HEK293 (cell line): ENCODE results near the gene FUT4.

ENCODE experiments used
- CTCF ChIA-PET: fragments of 350-600 bp; formaldehyde crosslinking; extraction: SDS; loops from one replicate; lab custom pipeline; 2021; ENCODE audit warnings: antibody characterized with exemption; lab: Yijun Ruan, JAX
- POLR2A ChIA-PET: fragments of 300-600 bp; formaldehyde crosslinking; extraction: SDS; loops from one replicate; lab custom pipeline; 2020; ENCODE audit warnings: antibody characterized with exemption, inconsistent platforms; lab: Yijun Ruan, JAX
- H3K27ac ChIP-seq: fragments of 200-500 bp; sonication (Bioruptor generic); 2 replicates; pipeline ENCODE4 v1.5.1; 2014; ENCODE audit warnings: low read depth, low read length, control low read depth, inconsistent platforms; ENCODE audit errors: extremely low read depth
- H3K36me3 ChIP-seq, 2 experiments: fragments of 200-500 bp in 1 of 2; sonication (Bioruptor generic) in 1 of 2; 1 replicate in 1 of 2; 2 replicates in 1 of 2; pipeline ENCODE4 v1.5.1; 2014 to 2017; ENCODE audit warnings: inconsistent platforms in 2 of 2, low read length in 2 of 2; ENCODE audit not compliant: control insufficient read depth in 2 of 2, insufficient read depth in 1 of 2
- H3K4me1 ChIP-seq: fragments of 200-500 bp; sonication (Bioruptor generic); 2 replicates; pipeline ENCODE4 v1.5.1; 2014; ENCODE audit warnings: mild to moderate bottlenecking, low read length, inconsistent platforms; ENCODE audit not compliant: control insufficient read depth, insufficient read depth
- H3K4me3 ChIP-seq: 2 replicates; pipeline ENCODE4 v1.5.1; 2011; ENCODE audit warnings: low read depth, mild to moderate bottlenecking, control low read depth, low read length, moderate library complexity
- H3K9me3 ChIP-seq: fragments of 200-500 bp; sonication (Bioruptor generic); 2 replicates; pipeline ENCODE4 v1.5.1; 2014; ENCODE audit warnings: low read depth, low read length, inconsistent platforms; ENCODE audit not compliant: control insufficient read depth, insufficient read depth
- ZNF501 ChIP-seq: fragments of 450-650 bp; formaldehyde crosslinking; IDR thresholded peaks from 2 replicates; pipeline ENCODE4 v1.5.1; 2016; ENCODE audit warnings: missing biosample characterization, missing genetic modification characterization
- ZNF654 ChIP-seq: fragments of 450-650 bp; formaldehyde crosslinking; IDR thresholded peaks from 2 replicates; pipeline ENCODE4 v1.5.1; 2016; ENCODE audit warnings: low read depth, missing biosample characterization, missing genetic modification characterization
- ZNF692 ChIP-seq: fragments of 450-650 bp; formaldehyde crosslinking; IDR thresholded peaks from 2 replicates; pipeline ENCODE4 v1.5.1; 2016; ENCODE audit warnings: missing biosample characterization, missing genetic modification characterization

Gene FUT4

DNA sequence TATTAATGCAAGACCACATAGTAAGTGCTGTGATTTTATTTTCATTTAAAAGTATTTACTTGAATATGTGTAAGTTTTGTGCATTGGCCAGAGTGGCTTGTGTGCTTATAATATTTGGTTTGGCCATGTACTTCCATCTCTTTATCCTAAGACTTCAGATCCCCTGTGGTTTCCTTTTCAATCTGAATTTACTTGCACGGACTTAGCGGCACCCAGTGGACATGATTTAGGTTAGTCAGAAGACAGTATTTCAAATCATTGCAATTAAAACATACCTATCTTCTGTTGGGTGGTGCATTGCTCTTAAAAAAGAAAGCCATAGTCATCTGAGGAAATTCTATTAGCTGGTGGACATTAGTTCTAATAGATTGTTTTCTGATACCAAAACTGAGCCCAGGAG is 54.2 kb downstream of the FUT4 start:
- TF ChIP-seq ZNF654 (tag by site-specific recombination) (peak; percentile 27; the same call in 1 of the 2 replicates), ZNF501 (tag by site-specific recombination) (no peak), ZNF692 (tag by site-specific recombination) (no peak)
- CTCF ChIA-PET, result no interaction called here
- H3K4me1 ChIP-seq, result no peaks in the 10 kb centered on the region
- POLR2A ChIA-PET, result no interaction called here
- no peak overlapping the region for H3K4me3 ChIP-seq
- no peaks in the 10 kb centered on the region for H3K36me3 ChIP-seq
- no peak overlapping the region for H3K27ac ChIP-seq
- no peaks in the 10 kb centered on the region for H3K9me3 ChIP-seq
